GM18517 (cell line): ENCODE data around the gene SAP30BP.

Experiments used
- ATAC-seq: cut with Tn5 transposase; IDR thresholded peaks from one replicate; pipeline ENCODE4 v1.9.1; 2021; ENCODE audit warnings: mild to moderate bottlenecking, moderate library complexity; ENCODE audit not compliant: unreplicated experiment

SAP30BP gene

GRCh38 chr17:75684249-75684648 is 17.1 kb downstream of the SAP30BP start:
- no peak for ATAC-seq

- no peak for ATAC-seq
These were observed 17.8 kb downstream of the SAP30BP start for GRCh38 chr17:75684924-75685323.

GRCh38 chr17:75685499-75685898 is 18.4 kb downstream of the SAP30BP start:
- ATAC-seq: no peak

- ATAC-seq: no peak
These were observed 21.2 kb downstream of the SAP30BP start for GRCh38 chr17:75688209-75688825.

- ATAC-seq: no peak
These were observed 22.3 kb downstream of the SAP30BP start for GRCh38 chr17:75689441-75689873.

GRCh38 chr17:75691371-75691791 is 24.2 kb downstream of the SAP30BP start:
- no peak for ATAC-seq

- no peak for ATAC-seq
These were observed 24.9 kb downstream of the SAP30BP start for GRCh38 chr17:75691801-75692626.

- no peak for ATAC-seq
These were observed 25.8 kb downstream of the SAP30BP start for GRCh38 chr17:75692976-75693375.

- no peak for ATAC-seq
These were observed 26.7 kb downstream of the SAP30BP start for GRCh38 chr17:75693500-75694481.

GRCh38 chr17:75694536-75694935 is 27.4 kb downstream of the SAP30BP start:
- ATAC-seq: no peak

- no peak for ATAC-seq
These were observed 28.1 kb downstream of the SAP30BP start for GRCh38 chr17:75695141-75695829.

GRCh38 chr17:75695830-75696271 is 28.7 kb downstream of the SAP30BP start:
- ATAC-seq: no peak

- no peak for ATAC-seq
These were observed 30.6 kb downstream of the SAP30BP start for GRCh38 chr17:75697651-75698291.

GRCh38 chr17:75698659-75699058 is 31.5 kb downstream of the SAP30BP start:
- no peak for ATAC-seq

- ATAC-seq: no peak
These were observed 34.1 kb downstream of the SAP30BP start for GRCh38 chr17:75701288-75701687.

- ATAC-seq: no peak
These were observed 36.1 kb downstream of the SAP30BP start for GRCh38 chr17:75703191-75703590.

GRCh38 chr17:75703591-75703990 is 36.5 kb downstream of the SAP30BP start:
- no peak for ATAC-seq

GRCh38 chr17:75704963-75705875 is 38.1 kb downstream of the SAP30BP start:
- ATAC-seq: no peak
